K562 (cell line): ENCODE data around the gene ABHD16A.

Experiments used
- CTCF ChIP-seq, 3 experiments: IDR thresholded peaks in 2 of 3; conservative IDR thresholded peaks in 1 of 3; 2 replicates each; pipeline ENCODE4 v1.5.1; 2011 to 2012; ENCODE audit warnings: low read length in 3 of 3, mild to moderate bottlenecking in 3 of 3, control low read depth in 2 of 3, improper control_type of control experiment in 1 of 3, inconsistent platforms in 1 of 3, low read depth in 1 of 3, mixed read lengths in 1 of 3, moderate library complexity in 1 of 3; ENCODE audit not compliant: insufficient read depth in 2 of 3
- FOS ChIP-seq: IDR thresholded peaks from 3 replicates; pipeline ENCODE4 v1.6.1; 2011; ENCODE audit not compliant: insufficient read length; ENCODE audit errors: extremely low read depth
- ZBTB43 ChIP-seq: sonication (generic); formaldehyde crosslinking; IDR thresholded peaks from 2 replicates; pipeline ENCODE4 v1.8.0; 2023; ENCODE audit warnings: mild to moderate bottlenecking, missing genetic modification reagents

GRCh38 chr6:31691564-31692108 lies 11.5 kb downstream of the ABHD16A start:
- no peak for TF ChIP-seq FOS
- no peak for TF ChIP-seq CTCF (IDR thresholded peaks at IDR 0.05 in 2 of 3, conservative IDR thresholded peaks at IDR 0.05 in 1 of 3; ENCODE audit: insufficient read depth in 2 of 3, low read depth in 1 of 3, low read length in 3 of 3)
- TF ChIP-seq ZBTB43 (CRISPR knock-in tag): no peak
